CD4-positive, alpha-beta T cell (primary cell): ENCODE results near the gene PTGES3. TPM values are rescaled to one million over a fixed set of nuclear protein-coding genes. Genes with fewer than 3 reads are reported as not detected.

ENCODE experiments used
- ATAC-seq: fragments of 200-7000 bp; cut with Tn5 transposase; one replicate; pipeline ENCODE4 v1.10.0; 2022; ENCODE audit warnings: mild to moderate bottlenecking; ENCODE audit not compliant: poor library complexity
- CTCF ChIA-PET: fragments of 350-600 bp; sonication (Branson Sonifier 250); formaldehyde crosslinking; loops from one replicate; lab custom pipeline; 2021; ENCODE audit warnings: antibody characterized with exemption, inconsistent platforms; lab: Charles Lee
- POLR2A ChIA-PET: fragments of 350-600 bp; sonication (Branson Sonifier 250); formaldehyde crosslinking; loops from one replicate; lab custom pipeline; 2021; ENCODE audit warnings: antibody characterized with exemption, inconsistent platforms; lab: Charles Lee
- DNase-seq, 14 experiments: peaks; one replicate each; pipeline ENCODE4 v3.0.0-alpha.2; 2013 to 2020; ENCODE audit warnings: mixed read lengths in 2 of 14
- H3K27ac ChIP-seq, 2 donors: one replicate each; pipeline versions ENCODE4 v1.5.1 to v1.7.0; 2013; ENCODE audit warnings: low read length in 2 of 2, low read depth in 1 of 2, mild to moderate bottlenecking in 1 of 2
- H3K27me3 ChIP-seq, 2 experiments: 1 replicate in 1 of 2; 2 replicates in 1 of 2; pipeline versions ENCODE4 v1.6.1 to v1.7.0; 2013; ENCODE audit warnings: low read length in 2 of 2, control low read depth in 1 of 2, mild to moderate bottlenecking in 1 of 2, moderate library complexity in 1 of 2; ENCODE audit not compliant: insufficient read depth in 2 of 2, control insufficient read depth in 1 of 2
- H3K36me3 ChIP-seq: one replicate; pipeline ENCODE4 v1.6.1; 2013; ENCODE audit warnings: low read length, control low read depth; ENCODE audit not compliant: insufficient read depth
- H3K4me1 ChIP-seq: one replicate; pipeline ENCODE4 v1.6.1; 2013; ENCODE audit warnings: low read length, control low read depth; ENCODE audit not compliant: insufficient read depth
- H3K4me3 ChIP-seq: one replicate; pipeline ENCODE4 v1.5.1; 2013; ENCODE audit warnings: mild to moderate bottlenecking, low read length, moderate library complexity
- H3K9me3 ChIP-seq, 2 experiments: 1 replicate in 1 of 2; 2 replicates in 1 of 2; pipeline versions ENCODE4 v1.6.1 to v1.7.0; 2013; ENCODE audit warnings: low read length in 2 of 2, mild to moderate bottlenecking in 2 of 2, control low read depth in 1 of 2, moderate library complexity in 1 of 2; ENCODE audit not compliant: control insufficient read depth in 1 of 2, insufficient read depth in 1 of 2
- H3K27ac Mint-ChIP-seq: one replicate; pipeline ENCODE4 v1.8.0; 2020; ENCODE audit warnings: mixed read lengths
- H3K27me3 Mint-ChIP-seq: one replicate; pipeline ENCODE4 v1.8.0; 2021; ENCODE audit warnings: mixed read lengths
- H3K36me3 Mint-ChIP-seq: one replicate; pipeline ENCODE4 v1.8.0; 2021; ENCODE audit warnings: low read depth, mixed read lengths
- H3K4me1 Mint-ChIP-seq: one replicate; pipeline ENCODE4 v1.8.0; 2021; ENCODE audit warnings: low read depth, mixed read lengths
- H3K4me3 Mint-ChIP-seq: one replicate; pipeline ENCODE4 v1.8.0; 2020; ENCODE audit warnings: mild to moderate bottlenecking, mixed read lengths
- H3K9me3 Mint-ChIP-seq: one replicate; pipeline ENCODE4 v1.8.0; 2020; ENCODE audit warnings: mixed read lengths
- CTCF ChIP-seq: fragments of 200-600 bp; IDR thresholded peaks from one replicate; pipeline ENCODE4 v1.8.0; 2022; ENCODE audit warnings: antibody characterized with exemption, mild to moderate bottlenecking
- intact Hi-C, 2 experiments: fragments of 100-400 bp; cut with DNase I in 1 of 2; cut with micrococcal nuclease in 1 of 2; formaldehyde crosslinking; loops; one replicate each; pipeline versions ENCODE4 v1.15.1 to v1.9.0; 2023 to 2025; cut with DNase I, micrococcal nuclease
- total RNA-seq, 174 experiments: library from RNA in 2 of 174; stranded (reverse) in 2 of 174; gene quantifications; one replicate each; pipeline ENCODE4 v1.2.3 and lab custom pipeline; 2021 to 2026

The PTGES3 gene
- total RNA-seq, 2 experiments from 2014 or later = 146 to 154 TPM

- Histone ChIP-seq H3K4me1 (peaks cover 2% of the 10 kb centered on the region), H3K9me3 (no peaks in the 10 kb centered on the region), H3K27ac (no peak overlapping the region), H3K4me3 (no peak overlapping the region), H3K27me3 (no peaks in the 10 kb centered on the region), H3K36me3 (no peaks in the 10 kb centered on the region)
- POLR2A ChIA-PET = interaction anchor here (1.1 to 1.9 kb wide), 2 partner anchors 11 to 26 kb away, joined by 3 to 7 read pairs; partner anchors contain the start of genes NACA and PTGES3
- intact Hi-C loops = no loop called here
- DNase-seq (no peak), ATAC-seq (no peak)
- H3K27ac Mint-ChIP-seq = no peak overlapping the region
- TF ChIP-seq CTCF = no peak
- no peaks in the 10 kb centered on the region for H3K36me3 Mint-ChIP-seq
- no peak overlapping the region for H3K4me3 Mint-ChIP-seq
- H3K4me1 Mint-ChIP-seq = no peaks in the 10 kb centered on the region
- H3K27me3 Mint-ChIP-seq = no peaks in the 10 kb centered on the region
- CTCF ChIA-PET = no interaction called here
- H3K9me3 Mint-ChIP-seq = no peaks in the 10 kb centered on the region
Observed at GRCh38 chr12:56699020-56699661, 11.1 kb upstream of the PTGES3 start.

GRCh38 chr12:56695327-56696101 lies 7.4 kb upstream of the PTGES3 start:
- ATAC-seq (no peak), DNase-seq (no peak)
- Histone ChIP-seq H3K4me3 (no peak overlapping the region), H3K36me3 (no peaks in the 10 kb centered on the region), H3K9me3 (no peaks in the 10 kb centered on the region), H3K4me1 (peaks cover 1% of the 10 kb centered on the region), H3K27ac (no peak overlapping the region), H3K27me3 (no peaks in the 10 kb centered on the region)
- H3K4me1 Mint-ChIP-seq = no peaks in the 10 kb centered on the region
- H3K9me3 Mint-ChIP-seq = no peaks in the 10 kb centered on the region
- no peaks in the 10 kb centered on the region for H3K27me3 Mint-ChIP-seq
- POLR2A ChIA-PET = interaction anchor here (1.1 kb wide), 1 partner anchor 14 kb away, joined by 3 read pairs; no protein-coding TSS in a partner anchor
- intact Hi-C loops = no loop called here
- no peak overlapping the region for H3K27ac Mint-ChIP-seq
- no peak overlapping the region for H3K4me3 Mint-ChIP-seq
- no peaks in the 10 kb centered on the region for H3K36me3 Mint-ChIP-seq
- TF ChIP-seq CTCF = no peak
- CTCF ChIA-PET = interaction anchor here (1.1 kb wide), 1 partner anchor 31 kb away, joined by 3 read pairs; no protein-coding TSS in a partner anchor

DNA sequence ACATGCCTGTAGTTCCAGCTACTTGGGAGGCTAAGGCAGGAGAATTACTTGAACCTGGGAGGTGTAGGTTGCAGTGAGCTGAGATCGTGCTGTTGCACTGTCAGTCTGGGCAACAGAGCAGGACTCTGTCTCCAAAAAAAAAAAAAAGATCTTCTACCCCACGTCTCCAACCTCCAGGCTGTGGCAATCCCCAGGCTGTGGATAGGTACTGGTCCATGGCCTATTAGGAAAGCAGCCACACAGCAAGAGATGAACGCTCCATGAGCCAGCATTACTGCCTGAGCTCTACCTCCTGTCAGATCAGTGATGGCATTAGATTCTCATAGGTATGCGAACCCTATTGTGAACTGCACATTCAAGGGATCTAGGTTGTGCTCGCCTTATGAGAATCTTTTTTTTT lies 6.1 kb upstream of the PTGES3 start:
- Mint-ChIP-seq H3K4me1 (peaks cover 1% of the 10 kb centered on the region), H3K27ac (no peak overlapping the region), H3K36me3 (no peaks in the 10 kb centered on the region), H3K27me3 (no peaks in the 10 kb centered on the region), H3K9me3 (no peaks in the 10 kb centered on the region), H3K4me3 (no peak overlapping the region)
- Histone ChIP-seq H3K9me3 (no peaks in the 10 kb centered on the region), H3K27ac (no peak overlapping the region), H3K4me1 (peaks cover 3% of the 10 kb centered on the region), H3K36me3 (no peaks in the 10 kb centered on the region), H3K27me3 (no peaks in the 10 kb centered on the region), H3K4me3 (no peak overlapping the region)
- intact Hi-C loops = no loop called here
- TF ChIP-seq CTCF = no peak
- CTCF ChIA-PET = interaction anchor here (0.7 kb wide), 1 partner anchor 57 kb away, joined by 3 read pairs; no protein-coding TSS in a partner anchor
- POLR2A ChIA-PET = interaction anchor here (0.7 kb wide), 1 partner anchor 10 kb away, joined by 3 read pairs; no protein-coding TSS in a partner anchor
- ATAC-seq (no peak), DNase-seq (no peak)
